Karpas-422 (cell line): Measurements from ENCODE around the gene CKLF. TPM values are rescaled to one million over a fixed set of nuclear protein-coding genes. Genes with fewer than 3 reads are reported as not detected.

ENCODE experiments used
- small RNA-seq: library from RNA; depleted of rRNA; stranded (forward); fragments of <200 nt; gene quantifications from one replicate; pipeline ENCODE3, GENCODE V24; 2014
- total RNA-seq: library from RNA; depleted of rRNA; stranded (reverse); fragments of >200 nt; shearing (Covaris generic); gene quantifications from 2 replicates; pipeline ENCODE4 v1.2.3, GENCODE V29; 2014; ENCODE audit warnings: low replicate concordance; rRNA removed

Gene CKLF
- total RNA-seq, 1 experiment from 2014 or later, result 61.3 TPM

Small RNA genes within 50 kb of the gene (small RNA-seq; reads per million reads assigned to genes)
- not detected for gene CKLF-CMTM1

Other genes starting within 250 kb of the CKLF start
- not detected in 2 replicates for gene CDH5, start 185.9 kb upstream of the CKLF start, total RNA-seq
- not detected in 2 replicates for gene BEAN1, start 125.3 kb upstream of the CKLF start, total RNA-seq
- gene TK2, start 2.5 kb upstream of the CKLF start, total RNA-seq, result 6.9 and 8.6 TPM in 2 replicates
- 0.61 and 5.8 TPM in 2 replicates for gene CMTM1, start 13.9 kb downstream of the CKLF start, total RNA-seq
- gene CMTM2, start 26.9 kb downstream of the CKLF start, total RNA-seq, result not detected in 2 replicates
- 19.7 and 21.1 TPM in 2 replicates for gene CMTM3, start 52.1 kb downstream of the CKLF start, total RNA-seq
- gene CMTM4, start 144.2 kb downstream of the CKLF start, total RNA-seq, result 0.25 and 0.71 TPM in 2 replicates
- gene DYNC1LI2, start 199.0 kb downstream of the CKLF start, total RNA-seq, result 56.7 and 68.5 TPM in 2 replicates
- not detected in 2 replicates for gene TERB1, start 249.0 kb downstream of the CKLF start, total RNA-seq